H9 (cell line): Measurements from ENCODE around the gene ELMOD3. TPM values are rescaled to one million over a fixed set of nuclear protein-coding genes. Genes with fewer than 3 reads are reported as not detected.

ENCODE experiments used
- DNase-seq: peaks from one replicate; pipeline ENCODE4 v3.0.0-alpha.2; 2017
- H2AFZ ChIP-seq: one replicate; pipeline ENCODE4 v1.6.1; 2013; ENCODE audit warnings: mild to moderate bottlenecking, low read length, control low read depth, moderate library complexity
- H2AK5ac ChIP-seq: 2 replicates; pipeline ENCODE4 v1.6.1; 2013; ENCODE audit warnings: low read length, control low read depth, mixed read lengths; ENCODE audit not compliant: insufficient read length
- H2BK120ac ChIP-seq: one replicate; pipeline ENCODE4 v1.6.1; 2013; ENCODE audit warnings: low read depth, mild to moderate bottlenecking, low read length, control low read depth, inconsistent platforms; ENCODE audit not compliant: poor library complexity, severe bottlenecking
- H2BK12ac ChIP-seq: 2 replicates; pipeline ENCODE4 v1.6.1; 2013; ENCODE audit warnings: low read length, control low read depth, mixed read lengths, low read depth; ENCODE audit not compliant: insufficient read length
- H2BK15ac ChIP-seq: 2 replicates; pipeline ENCODE4 v1.6.1; 2013; ENCODE audit warnings: low read depth, low read length, control low read depth
- H2BK20ac ChIP-seq: one replicate; pipeline ENCODE4 v1.6.1; 2013; ENCODE audit warnings: low read depth, mild to moderate bottlenecking, low read length, control low read depth, inconsistent platforms; ENCODE audit not compliant: poor library complexity, severe bottlenecking
- H2BK5ac ChIP-seq: 2 replicates; pipeline ENCODE4 v1.6.1; 2013; ENCODE audit warnings: low read length, control low read depth, mixed read lengths; ENCODE audit not compliant: insufficient read length
- H3K14ac ChIP-seq: 2 replicates; pipeline ENCODE4 v1.6.1; 2013; ENCODE audit warnings: low read length, control low read depth; ENCODE audit not compliant: insufficient read depth
- H3K18ac ChIP-seq: 2 replicates; pipeline ENCODE4 v1.6.1; 2013; ENCODE audit warnings: low read depth, mild to moderate bottlenecking, mixed read lengths, low read length, control low read depth; ENCODE audit not compliant: insufficient read length
- H3K23ac ChIP-seq: 2 replicates; pipeline ENCODE4 v1.6.1; 2013; ENCODE audit warnings: low read length, control low read depth, mixed read lengths, low read depth; ENCODE audit not compliant: insufficient read length
- H3K23me2 ChIP-seq: 2 replicates; pipeline ENCODE4 v1.6.1; 2013; ENCODE audit warnings: low read depth, mild to moderate bottlenecking, mixed read lengths, low read length, control low read depth; ENCODE audit not compliant: insufficient read length, poor library complexity, severe bottlenecking
- H3K27ac ChIP-seq: 2 replicates; pipeline ENCODE4 v1.5.1; 2013; ENCODE audit warnings: low read length, control low read depth, mixed read lengths, low read depth; ENCODE audit not compliant: insufficient read length
- H3K27me3 ChIP-seq: 2 replicates; pipeline ENCODE4 v1.6.1; 2013; ENCODE audit warnings: low read length, control low read depth, inconsistent platforms; ENCODE audit not compliant: insufficient read depth
- H3K4ac ChIP-seq: 2 replicates; pipeline ENCODE4 v1.6.1; 2013; ENCODE audit warnings: low read depth, mild to moderate bottlenecking, control low read depth, inconsistent platforms, low read length, moderate library complexity
- H3K4me1 ChIP-seq: 2 replicates; pipeline ENCODE4 v1.6.1; 2013; ENCODE audit warnings: low read length, control low read depth, inconsistent platforms; ENCODE audit not compliant: insufficient read depth
- H3K4me2 ChIP-seq: 2 replicates; pipeline ENCODE4 v1.6.1; 2013; ENCODE audit warnings: low read length, control low read depth, mixed read lengths; ENCODE audit not compliant: insufficient read length, insufficient read depth
- H3K56ac ChIP-seq: 2 replicates; pipeline ENCODE4 v1.6.1; 2013; ENCODE audit warnings: low read depth, mild to moderate bottlenecking, mixed read lengths, low read length, control low read depth; ENCODE audit not compliant: insufficient read length
- H3K79me1 ChIP-seq: 2 replicates; pipeline ENCODE4 v1.6.1; 2013; ENCODE audit warnings: low read depth, mild to moderate bottlenecking, moderate library complexity, low read length, control low read depth, inconsistent platforms; ENCODE audit not compliant: insufficient read depth, poor library complexity, severe bottlenecking
- H3K79me2 ChIP-seq: 2 replicates; pipeline ENCODE4 v1.6.1; 2013; ENCODE audit warnings: low read length, control low read depth, inconsistent platforms; ENCODE audit not compliant: insufficient read depth
- H3K9ac ChIP-seq: 2 replicates; pipeline ENCODE4 v1.6.1; 2013; ENCODE audit warnings: low read length, control low read depth, mixed read lengths; ENCODE audit not compliant: insufficient read length; ENCODE audit errors: extremely low read depth
- H3K9me3 ChIP-seq: one replicate; pipeline ENCODE4 v1.6.1; 2013; ENCODE audit warnings: low read depth, low read length, inconsistent platforms; ENCODE audit not compliant: control insufficient read depth
- H3T11ph ChIP-seq: one replicate; pipeline ENCODE4 v1.6.1; 2013; ENCODE audit warnings: mild to moderate bottlenecking, low read length, control low read depth, inconsistent platforms
- H4K20me1 ChIP-seq: one replicate; pipeline ENCODE4 v1.6.1; 2013; ENCODE audit not compliant: control insufficient read depth, insufficient read length, insufficient read depth
- H4K5ac ChIP-seq: 2 replicates; pipeline ENCODE4 v1.6.1; 2013; ENCODE audit warnings: low read depth, mild to moderate bottlenecking, mixed read lengths, low read length, control low read depth; ENCODE audit not compliant: insufficient read length
- H4K8ac ChIP-seq: replicated peaks from 2 replicates; pipeline ENCODE4 v1.6.1; 2013; ENCODE audit warnings: low read length, control low read depth, mixed read lengths, low read depth; ENCODE audit not compliant: insufficient read length
- H4K91ac ChIP-seq: 2 replicates; pipeline ENCODE4 v1.6.1; 2013; ENCODE audit warnings: low read depth, mild to moderate bottlenecking, moderate library complexity, mixed read lengths, low read length, control low read depth; ENCODE audit not compliant: insufficient read length
- H3K27ac Mint-ChIP-seq, 3 experiments: 2 replicates in 2 of 3; 3 replicates in 1 of 3; pipeline ENCODE4 v1.8.0; 2020 to 2021; ENCODE audit warnings: mixed read lengths in 3 of 3, mild to moderate bottlenecking in 1 of 3, moderate library complexity in 1 of 3
- H3K27me3 Mint-ChIP-seq: 2 replicates; pipeline ENCODE4 v1.8.0; 2021; ENCODE audit warnings: low read depth, mild to moderate bottlenecking, moderate library complexity, mixed read lengths
- H3K36me3 Mint-ChIP-seq, 3 experiments: 2 replicates in 2 of 3; 3 replicates in 1 of 3; pipeline ENCODE4 v1.8.0; 2020 to 2021; ENCODE audit warnings: low read depth in 3 of 3, mixed read lengths in 3 of 3; ENCODE audit not compliant: insufficient read depth in 1 of 3
- H3K4me1 Mint-ChIP-seq, 2 experiments: 2 replicates each; pipeline ENCODE4 v1.8.0; 2020; ENCODE audit warnings: mixed read lengths in 2 of 2
- H3K4me3 Mint-ChIP-seq, 2 experiments: 2 replicates in 1 of 2; 3 replicates in 1 of 2; pipeline ENCODE4 v1.8.0; 2020 to 2021; ENCODE audit warnings: mild to moderate bottlenecking in 2 of 2, mixed read lengths in 2 of 2, moderate library complexity in 1 of 2
- H3K9me3 Mint-ChIP-seq, 2 experiments: 2 replicates in 1 of 2; 3 replicates in 1 of 2; pipeline ENCODE4 v1.8.0; 2020; ENCODE audit warnings: mild to moderate bottlenecking in 2 of 2, mixed read lengths in 2 of 2, moderate library complexity in 1 of 2
- CTCF ChIP-seq: fragments of 200-600 bp; sonication (generic); conservative IDR thresholded peaks from 3 replicates; pipeline ENCODE4 v1.8.0; 2021; ENCODE audit warnings: antibody characterized with exemption, mild to moderate bottlenecking
- WGBS: extraction: QIAGEN DNeasy Blood & Tissue Kit; methylation state at CpG from one replicate; pipeline ENCODE4 v1.1.7; 2013; ENCODE audit warnings: missing lambda C conversion rate, low lambda C conversion rate, mixed read lengths; ENCODE audit not compliant: insufficient read length; ENCODE audit errors: extremely low coverage; 5-methylcytosine and 5-hydroxymethylcytosine counted together
- total RNA-seq: library from RNA; stranded (reverse); gene quantifications from 2 replicates; pipeline ENCODE4 v1.2.1, GENCODE V29; 2021

The ELMOD3 gene
- total RNA-seq, 1 experiment from 2014 or later = 7.6 TPM

- Histone ChIP-seq H3K79me1 (no peaks in the 10 kb centered on the region), H4K8ac (no peak overlapping the region), H3K4me1 (peaks cover 18% of the 10 kb centered on the region; the same call in 1 of the 2 replicates), H3K23me2 (peaks cover 8% of the 10 kb centered on the region), H2BK120ac (no peak overlapping the region), H2BK20ac (no peak overlapping the region), H2BK15ac (no peak overlapping the region), H2BK5ac (no peak overlapping the region), H3K9ac (peak overlapping the region; percentile 8), H4K5ac (no peak overlapping the region), H2AFZ (no peak overlapping the region), H2BK12ac (no peak overlapping the region), H4K20me1 (no peaks in the 10 kb centered on the region), H3T11ph (no peak overlapping the region), H3K4ac (no peak overlapping the region), H3K18ac (no peak overlapping the region), H3K27me3 (no peaks in the 10 kb centered on the region; the same call in 1 of the 2 replicates), H3K79me2 (no peaks in the 10 kb centered on the region), H2AK5ac (no peak overlapping the region), H3K23ac (no peak overlapping the region), H4K91ac (no peak overlapping the region), H3K14ac (peak overlapping the region; percentile 62; the same call in 1 of the 2 replicates), H3K27ac (no peak overlapping the region), H3K9me3 (no peaks in the 10 kb centered on the region), H3K4me2 (no peak overlapping the region), H3K56ac (no peak overlapping the region)
- peak overlapping the region in 1 of 3 experiments; percentile 62; a peak in 1 of 7 replicates for H3K27ac Mint-ChIP-seq
- peaks cover 54 to 71% of the 10 kb centered on the region in 2 experiments for H3K4me1 Mint-ChIP-seq
- no peaks in the 10 kb centered on the region; a peak in 2 of 5 replicates for H3K9me3 Mint-ChIP-seq
- H3K4me3 Mint-ChIP-seq = no peak overlapping the region; a peak in 1 of 5 replicates
- no peak for TF ChIP-seq CTCF
- WGBS = no CpG with 5 or more reads among the region's 6 CpGs
- H3K36me3 Mint-ChIP-seq = no peaks in the 10 kb centered on the region; a peak in 1 of 7 replicates
- H3K27me3 Mint-ChIP-seq = peaks cover 12% of the 10 kb centered on the region
- DNase-seq = no peak
Measured at GRCh38 chr2:85433511-85434089, 79.0 kb downstream of the ELMOD3 start.
